Measurements from ENCODE around the gene ZNF764.
A peak's percentile ranks its signal among the peaks of the same experiment; 100 is the strongest.
"Not testable (repeated sequence)": the region's sequence is repeated elsewhere in the genome, so short reads cannot be mapped to it uniquely, and the experiment has no call there.

Gene ZNF764

GRCh38 chr16:30552956-30553355 is 5.2 kb downstream of the ZNF764 start:
- no peak for DNase-seq (ENCODE audit: low spot score)
- in situ Hi-C loops (cut with MboI; ENCODE audit: low pct_unique_long_range_greater_than_20kb, low sequenced_read_pairs, unreplicated experiment): no loop called here
- no peak for TF ChIP-seq CTCF (IDR thresholded peaks at IDR 0.05; ENCODE audit: extremely low read depth, insufficient read depth, missing control alignments)

GRCh38 chr16:30551781-30552180 is 6.4 kb downstream of the ZNF764 start:
- TF ChIP-seq CTCF (IDR thresholded peaks at IDR 0.05; ENCODE audit: extremely low read depth, insufficient read depth, missing control alignments): no peak
- DNase-seq (ENCODE audit: low spot score): peak; percentile 72
- in situ Hi-C loops (cut with MboI; ENCODE audit: low pct_unique_long_range_greater_than_20kb, low sequenced_read_pairs, unreplicated experiment): no loop called here

- TF ChIP-seq CTCF (IDR thresholded peaks at IDR 0.05; ENCODE audit: extremely low read depth, insufficient read depth, missing control alignments): no peak
- no peak for DNase-seq (ENCODE audit: low spot score)
- in situ Hi-C loops (cut with MboI; ENCODE audit: low pct_unique_long_range_greater_than_20kb, low sequenced_read_pairs, unreplicated experiment): loop anchor here (25.0 kb wide), 1 partner anchor 89 kb away; no protein-coding TSS in a partner anchor
Observed at GRCh38 chr16:30548416-30549253, 9.5 kb downstream of the ZNF764 start.

- no peak for DNase-seq (ENCODE audit: low spot score)
- in situ Hi-C loops (cut with MboI; ENCODE audit: low pct_unique_long_range_greater_than_20kb, low sequenced_read_pairs, unreplicated experiment): loop anchor here (25.0 kb wide), 1 partner anchor 91 kb away; no protein-coding TSS in a partner anchor
- TF ChIP-seq CTCF (IDR thresholded peaks at IDR 0.05; ENCODE audit: extremely low read depth, insufficient read depth, missing control alignments): no peak
Observed at GRCh38 chr16:30546115-30546514, 12.1 kb downstream of the ZNF764 start.

- no peak for TF ChIP-seq CTCF (IDR thresholded peaks at IDR 0.05; ENCODE audit: extremely low read depth, insufficient read depth, missing control alignments)
- no peak for DNase-seq (ENCODE audit: low spot score)
- in situ Hi-C loops (cut with MboI; ENCODE audit: low pct_unique_long_range_greater_than_20kb, low sequenced_read_pairs, unreplicated experiment): loop anchor here (25.0 kb wide), 1 partner anchor 94 kb away; no protein-coding TSS in a partner anchor
Observed at GRCh38 chr16:30543067-30543466, 15.1 kb downstream of the ZNF764 start.

GRCh38 chr16:30541502-30542329 is 16.5 kb downstream of the ZNF764 start:
- in situ Hi-C loops (cut with MboI; ENCODE audit: low pct_unique_long_range_greater_than_20kb, low sequenced_read_pairs, unreplicated experiment): loop anchor here (25.0 kb wide), 1 partner anchor 96 kb away; no protein-coding TSS in a partner anchor

GRCh38 chr16:30540916-30541464 is 17.2 kb downstream of the ZNF764 start:
- in situ Hi-C loops (cut with MboI; ENCODE audit: low pct_unique_long_range_greater_than_20kb, low sequenced_read_pairs, unreplicated experiment): loop anchor here (25.0 kb wide), 1 partner anchor 96 kb away; no protein-coding TSS in a partner anchor
- DNase-seq (ENCODE audit: low spot score): not testable (repeated sequence)

More at GRCh38 chr16:30541502-30542329, 16.5 kb downstream of the ZNF764 start:
- TF ChIP-seq CTCF (IDR thresholded peaks at IDR 0.05; ENCODE audit: extremely low read depth, insufficient read depth, missing control alignments): no peak
- no peak for DNase-seq (ENCODE audit: low spot score)

- in situ Hi-C loops (cut with MboI; ENCODE audit: low pct_unique_long_range_greater_than_20kb, low sequenced_read_pairs, unreplicated experiment): loop anchor here (10.0 to 25.0 kb wide), 2 partner anchors 85 to 97 kb away; no protein-coding TSS in a partner anchor
- not testable (repeated sequence) for DNase-seq (ENCODE audit: low spot score)
Observed at GRCh38 chr16:30539986-30540526, 18.1 kb downstream of the ZNF764 start.
